CD14-positive monocyte (primary cell): ENCODE results near the gene CNIH2. TPM values are rescaled to one million over a fixed set of nuclear protein-coding genes. Genes with fewer than 3 reads are reported as not detected.

Experiments
- DNase-seq, 3 donors: peaks; one replicate each; pipeline ENCODE4 v3.0.0-alpha.2; 2011 to 2022
- H2AFZ ChIP-seq: 2 replicates; pipeline ENCODE4 v1.6.0; 2012; ENCODE audit warnings: mild to moderate bottlenecking, low read depth, low read length, inconsistent platforms; ENCODE audit not compliant: insufficient read depth, poor library complexity, severe bottlenecking
- H3K27ac ChIP-seq, 2 donors: 1 replicate in 1 of 2; 2 replicates in 1 of 2; pipeline ENCODE4 v1.5.1; 2012 to 2013; ENCODE audit warnings: low read length in 2 of 2, control low read depth in 1 of 2, inconsistent platforms in 1 of 2, low read depth in 1 of 2, mild to moderate bottlenecking in 1 of 2
- H3K27me3 ChIP-seq, 2 donors: one replicate each; pipeline versions ENCODE4 v1.6.0 to v1.6.1; 2011 to 2013; ENCODE audit warnings: low read length in 2 of 2; ENCODE audit not compliant: control insufficient read depth in 2 of 2, insufficient read depth in 2 of 2
- H3K36me3 ChIP-seq, 2 donors: replicated peaks in 1 of 2; 1 replicate in 1 of 2; 2 replicates in 1 of 2; pipeline versions ENCODE4 v1.5.1 to v1.6.1; 2012 to 2013; ENCODE audit warnings: low read length in 2 of 2, control low read depth in 1 of 2, inconsistent platforms in 1 of 2, mild to moderate bottlenecking in 1 of 2; ENCODE audit not compliant: insufficient read depth in 2 of 2, control insufficient read depth in 1 of 2
- H3K4me1 ChIP-seq, 2 donors: 1 replicate in 1 of 2; 2 replicates in 1 of 2; pipeline versions ENCODE4 v1.5.1 to v1.6.1; 2012 to 2013; ENCODE audit warnings: low read length in 2 of 2, control low read depth in 1 of 2, inconsistent platforms in 1 of 2, mild to moderate bottlenecking in 1 of 2, moderate library complexity in 1 of 2; ENCODE audit not compliant: insufficient read depth in 2 of 2, control insufficient read depth in 1 of 2
- H3K4me2 ChIP-seq: replicated peaks from 2 replicates; pipeline ENCODE3; 2012; ENCODE audit warnings: low read length, moderate library complexity, mild to moderate bottlenecking; ENCODE audit not compliant: poor library complexity, severe bottlenecking; ENCODE audit errors: extremely low read depth
- H3K4me3 ChIP-seq, 3 experiments: fragments of 200-600 bp in 1 of 3; sonication (generic) in 1 of 3; replicated peaks in 1 of 3; 1 replicate in 2 of 3; 2 replicates in 1 of 3; pipeline ENCODE4 v1.5.1; 2011 to 2013; ENCODE audit warnings: low read length in 3 of 3, mild to moderate bottlenecking in 3 of 3, control low read depth in 2 of 3, low read depth in 2 of 3, inconsistent platforms in 1 of 3, moderate library complexity in 1 of 3
- H3K79me2 ChIP-seq: 2 replicates; pipeline ENCODE4 v1.6.0; 2012; ENCODE audit warnings: mild to moderate bottlenecking, control low read depth, inconsistent platforms, low read length, moderate library complexity; ENCODE audit not compliant: insufficient read depth
- H3K9ac ChIP-seq: 2 replicates; pipeline ENCODE4 v1.6.0; 2017; ENCODE audit warnings: low read length, mild to moderate bottlenecking; ENCODE audit not compliant: insufficient read depth, poor library complexity, severe bottlenecking
- H3K9me3 ChIP-seq, 2 donors: replicated peaks in 1 of 2; 1 replicate in 1 of 2; 2 replicates in 1 of 2; pipeline versions ENCODE4 v1.5.1 to v1.6.1; 2012 to 2013; ENCODE audit warnings: low read length in 2 of 2, control low read depth in 1 of 2; ENCODE audit not compliant: control insufficient read depth in 1 of 2, insufficient read depth in 1 of 2
- H4K20me1 ChIP-seq: 2 replicates; pipeline ENCODE4 v1.6.0; 2012; ENCODE audit warnings: mild to moderate bottlenecking, low read length, control low read depth, moderate library complexity; ENCODE audit not compliant: insufficient read depth
- H3K27ac Mint-ChIP-seq, 7 donors: one replicate each; pipeline ENCODE4 v1.8.0; 2020; ENCODE audit warnings: mild to moderate bottlenecking in 7 of 7, mixed read lengths in 7 of 7, moderate library complexity in 6 of 7, inconsistent platforms in 2 of 7
- H3K27me3 Mint-ChIP-seq, 3 donors: one replicate each; pipeline ENCODE4 v1.8.0; 2021 to 2022; ENCODE audit warnings: low read depth in 3 of 3, mild to moderate bottlenecking in 3 of 3, mixed read lengths in 3 of 3, moderate library complexity in 3 of 3, inconsistent platforms in 1 of 3
- H3K36me3 Mint-ChIP-seq, 2 donors: one replicate each; pipeline ENCODE4 v1.8.0; 2020; ENCODE audit warnings: mixed read lengths in 2 of 2, inconsistent platforms in 1 of 2, mild to moderate bottlenecking in 1 of 2
- H3K4me1 Mint-ChIP-seq: one replicate; pipeline ENCODE4 v1.8.0; 2020; ENCODE audit warnings: mild to moderate bottlenecking, mixed read lengths
- H3K4me3 Mint-ChIP-seq, 2 donors: one replicate each; pipeline ENCODE4 v1.8.0; 2020; ENCODE audit warnings: mild to moderate bottlenecking in 2 of 2, mixed read lengths in 2 of 2, moderate library complexity in 1 of 2
- H3K9me3 Mint-ChIP-seq, 7 donors: one replicate each; pipeline ENCODE4 v1.8.0; 2020 to 2022; ENCODE audit warnings: mixed read lengths in 7 of 7, mild to moderate bottlenecking in 6 of 7, moderate library complexity in 6 of 7, inconsistent platforms in 2 of 7
- CTCF ChIP-seq: fragments of 200-600 bp; IDR thresholded peaks from one replicate; pipeline ENCODE4 v1.8.0; 2022; ENCODE audit warnings: antibody characterized with exemption, mild to moderate bottlenecking
- WGBS: methylation state at CpG from one replicate; pipeline ENCODE4 v1.1.5; 2013; ENCODE audit warnings: missing lambda C conversion rate; ENCODE audit not compliant: insufficient coverage; 5-methylcytosine and 5-hydroxymethylcytosine counted together
- intact Hi-C, 2 donors: fragments of 100-400 bp; cut with micrococcal nuclease; formaldehyde crosslinking; loops; one replicate each; pipeline versions ENCODE4 v1.15.0 to v1.15.1; 2023
- polyA plus RNA-seq, 3 donors: library from polyadenylated mRNA; depleted of rRNA in 1 of 3; unstranded in 2 of 3; stranded (reverse) in 1 of 3; fragments of 300-500 nt in 2 of 3; fragments of >200 nt in 1 of 3; fragmentation: Illumina TruSeq in 2 of 3; gene quantifications; 1 replicate in 2 of 3; 2 replicates in 1 of 3; pipeline ENCODE4 v1.2.3, GENCODE V29; 2012 to 2021

The CNIH2 gene
- polyA plus RNA-seq, 3 donors, result 1.2 TPM; not detected in 2

DNA sequence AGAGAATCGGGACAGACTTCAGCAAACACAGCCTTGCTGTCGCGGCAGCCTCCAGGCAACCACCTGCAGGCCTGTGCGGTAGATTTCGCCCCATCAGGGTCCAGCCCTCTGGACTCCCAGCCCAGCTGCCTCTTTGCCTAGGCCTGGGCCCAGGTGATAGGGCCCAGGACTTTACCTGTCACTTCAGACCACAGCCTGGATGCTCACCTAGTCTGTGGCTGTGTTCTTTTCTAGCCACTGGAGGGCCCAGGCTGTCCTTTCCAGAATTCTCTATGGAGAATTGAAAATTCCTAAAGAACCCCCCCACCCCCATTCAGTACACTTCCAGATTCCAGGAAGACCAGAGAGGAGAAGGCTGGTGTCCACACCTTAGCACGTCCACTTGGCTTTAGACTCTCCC, 40.1 kb upstream of the CNIH2 start:
- WGBS, result 98% methylated on average over 5 of the region's 6 CpGs
- H3K9me3 ChIP-seq, result no peaks in the 10 kb centered on the region
- no peak overlapping the region for H3K9ac ChIP-seq
- H3K4me1 ChIP-seq, result no peaks in the 10 kb centered on the region
- H3K4me3 ChIP-seq, result no peak overlapping the region
- H3K79me2 ChIP-seq, result no peaks in the 10 kb centered on the region
- H2AFZ ChIP-seq, result no peak overlapping the region
- no peaks in the 10 kb centered on the region for H3K4me1 Mint-ChIP-seq
- no peaks in the 10 kb centered on the region for H3K9me3 Mint-ChIP-seq
- no peaks in the 10 kb centered on the region for H4K20me1 ChIP-seq
- H3K27me3 ChIP-seq, result no peaks in the 10 kb centered on the region
- H3K4me2 ChIP-seq, result no peak overlapping the region
- no peak for DNase-seq
- peaks cover 82 to 88% of the 10 kb centered on the region in 2 donors for H3K36me3 Mint-ChIP-seq
- H3K36me3 ChIP-seq, result peaks cover 83 to 94% of the 10 kb centered on the region in 2 donors
- intact Hi-C loops, result no loop called here
- H3K27ac ChIP-seq, result no peak overlapping the region
- TF ChIP-seq CTCF, result no peak
- H3K4me3 Mint-ChIP-seq, result no peak overlapping the region
- H3K27ac Mint-ChIP-seq, result no peak overlapping the region
- H3K27me3 Mint-ChIP-seq, result peaks cover 0 to 2% (median 0%) of the 10 kb centered on the region in 3 donors

DNA sequence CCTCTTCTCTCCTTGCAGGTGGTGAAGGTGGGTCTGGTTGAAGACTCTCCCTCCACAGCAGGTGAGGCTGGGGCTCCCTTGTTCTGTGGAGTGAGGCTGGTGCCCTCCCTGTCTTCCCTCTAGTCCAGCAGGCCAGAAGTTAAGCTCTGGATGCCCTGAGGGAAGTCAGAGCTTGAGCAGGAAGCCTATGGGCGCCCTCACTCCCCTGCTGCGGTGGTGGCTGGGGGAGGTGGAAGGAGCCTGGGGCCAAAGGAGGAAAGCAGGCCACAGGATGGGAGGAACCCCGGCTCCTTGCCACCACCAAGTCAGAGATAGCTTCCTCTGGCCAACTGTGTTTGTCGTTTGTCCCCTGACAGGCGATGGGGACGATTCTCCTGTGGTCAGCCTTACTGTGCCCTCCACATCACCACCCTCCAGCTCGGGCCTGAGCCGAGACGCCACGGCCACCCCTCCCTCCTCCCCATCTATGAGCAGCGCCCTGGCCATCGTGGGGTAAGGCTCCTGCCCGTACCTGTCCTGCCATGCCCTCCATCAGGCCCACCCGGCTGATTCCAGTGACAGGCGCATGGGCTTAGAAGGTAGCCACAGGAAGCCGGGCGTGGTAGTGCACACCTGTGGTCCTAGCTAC, 39.1 kb upstream of the CNIH2 start:
- no peak overlapping the region for H3K9ac ChIP-seq
- intact Hi-C loops, result no loop called here
- no peaks in the 10 kb centered on the region for H4K20me1 ChIP-seq
- no peaks in the 10 kb centered on the region for H3K27me3 ChIP-seq
- peaks cover 73 to 94% of the 10 kb centered on the region in 2 donors for H3K36me3 ChIP-seq
- H3K9me3 Mint-ChIP-seq, result no peaks in the 10 kb centered on the region
- no peaks in the 10 kb centered on the region for H3K4me1 ChIP-seq
- no peak overlapping the region for H3K27ac ChIP-seq
- H3K9me3 ChIP-seq, result no peaks in the 10 kb centered on the region
- peak overlapping the region in 1 of 7 donors; percentile 50 for H3K27ac Mint-ChIP-seq
- peaks cover 0 to 2% (median 0%) of the 10 kb centered on the region in 3 donors for H3K27me3 Mint-ChIP-seq
- WGBS, result 93% methylated on average over 14 of the region's 17 CpGs
- no peak overlapping the region for H3K4me2 ChIP-seq
- H3K4me3 ChIP-seq, result no peak overlapping the region
- no peak for TF ChIP-seq CTCF
- no peak for DNase-seq
- no peak overlapping the region for H2AFZ ChIP-seq
- no peaks in the 10 kb centered on the region for H3K4me1 Mint-ChIP-seq
- peaks cover 78 to 83% of the 10 kb centered on the region in 2 donors for H3K36me3 Mint-ChIP-seq
- no peaks in the 10 kb centered on the region for H3K79me2 ChIP-seq
- H3K4me3 Mint-ChIP-seq, result no peak overlapping the region
